HCT116 (cell line): ENCODE results near the gene DNAJC5. TPM values are rescaled to one million over a fixed set of nuclear protein-coding genes. Genes with fewer than 3 reads are reported as not detected.

ENCODE experiments used
- ATAC-seq: fragments of 200-7000 bp; cut with Tn5 transposase; 2 replicates; pipeline ENCODE4 v1.9.1; 2020; ENCODE audit warnings: mild to moderate bottlenecking, moderate library complexity
- BruUV-seq: library from RNA; stranded (reverse); fragments of 400-500 nt; replicated peaks from 2 replicates; lab custom pipeline; 2021; lab: Mats Ljungman, UMichigan
- CTCF ChIA-PET: fragments of 300-600 bp; sonication (Branson Sonifier 250); formaldehyde crosslinking; loops from one replicate; lab custom pipeline; 2021; ENCODE audit warnings: antibody characterized with exemption; lab: Charles Lee
- POLR2A ChIA-PET: fragments of 300-600, 350-600 bp; sonication (Branson Sonifier 250); formaldehyde crosslinking; loops from one replicate; lab custom pipeline; 2021; ENCODE audit warnings: antibody characterized with exemption; lab: Charles Lee
- RAD21 ChIA-PET, 2 experiments: fragments of 300-600 bp; sonication (Branson Sonifier 250); formaldehyde crosslinking; loops; one replicate each; lab custom pipeline; 2023; ENCODE audit warnings: low total read pairs in 2 of 2; ENCODE audit not compliant: uncharacterized antibody in 2 of 2, unreplicated experiment in 2 of 2, low non-redundant PET in 1 of 2; lab: Charles Lee
- DNase-seq: peaks from one replicate; pipeline ENCODE4 v3.0.0-alpha.2; 2010; ENCODE audit warnings: low read depth, low spot score
- H2AFZ ChIP-seq: fragments of 200-600 bp; shearing (Covaris generic), sonication (generic); 2 replicates; pipeline ENCODE4 v1.6.1; 2017; ENCODE audit warnings: low read depth, mixed run types, mixed read lengths, antibody characterized with exemption, low read length; ENCODE audit not compliant: poor library complexity, severe bottlenecking
- H3K27ac ChIP-seq: 2 replicates; pipeline ENCODE4 v1.5.1; 2012; ENCODE audit warnings: low read depth, low read length
- H3K27me3 ChIP-seq: fragments of 200-600 bp; sonication (generic); 2 replicates; pipeline ENCODE4 v1.6.1; 2016; ENCODE audit warnings: mixed run types, low read length, mixed read lengths; ENCODE audit not compliant: insufficient read depth
- H3K36me3 ChIP-seq, 2 experiments: fragments of 200-500 bp in 1 of 2; fragments of 200-600 bp in 1 of 2; sonication (Bioruptor generic) in 1 of 2; sonication (generic) in 1 of 2; 2 replicates each; pipeline versions ENCODE4 v1.5.1 to v1.6.1; 2014 to 2016; ENCODE audit warnings: low read length in 2 of 2, inconsistent platforms in 1 of 2, mixed read lengths in 1 of 2, mixed run types in 1 of 2; ENCODE audit not compliant: insufficient read depth in 2 of 2, control insufficient read depth in 1 of 2
- H3K4me1 ChIP-seq, 2 experiments: fragments of 200-600 bp in 1 of 2; sonication (generic) in 1 of 2; 2 replicates each; pipeline versions ENCODE4 v1.5.1 to v1.6.1; 2012 to 2017; ENCODE audit warnings: low read length in 2 of 2, inconsistent platforms in 1 of 2, mild to moderate bottlenecking in 1 of 2, mixed read lengths in 1 of 2, mixed run types in 1 of 2, moderate library complexity in 1 of 2; ENCODE audit not compliant: insufficient read depth in 2 of 2, control insufficient read depth in 1 of 2
- H3K4me2 ChIP-seq: fragments of 200-600 bp; sonication (generic); 2 replicates; pipeline ENCODE4 v1.6.1; 2017; ENCODE audit warnings: mixed run types, low read length, mixed read lengths
- H3K4me3 ChIP-seq, 2 experiments: fragments of 200-600 bp in 1 of 2; sonication (generic) in 1 of 2; replicated peaks in 1 of 2; 2 replicates each; pipeline ENCODE4 v1.5.1; 2011 to 2016; ENCODE audit warnings: low read length in 2 of 2, control low read depth in 1 of 2, low read depth in 1 of 2, mild to moderate bottlenecking in 1 of 2, mixed read lengths in 1 of 2, mixed run types in 1 of 2
- H3K79me2 ChIP-seq: fragments of 200-600 bp; sonication (generic); 2 replicates; pipeline ENCODE4 v1.6.1; 2017; ENCODE audit warnings: mild to moderate bottlenecking, mixed run types, low read length, moderate library complexity, mixed read lengths; ENCODE audit not compliant: insufficient read depth
- H3K9ac ChIP-seq: fragments of 200-600 bp; sonication (generic); 2 replicates; pipeline ENCODE4 v1.6.1; 2016; ENCODE audit warnings: low read length, mixed read lengths
- H3K9me2 ChIP-seq: fragments of 200-600 bp; sonication (generic), shearing (Covaris generic); 2 replicates; pipeline ENCODE4 v1.6.1; 2017; ENCODE audit warnings: mixed run types, mild to moderate bottlenecking, moderate library complexity; ENCODE audit not compliant: insufficient read depth
- H3K9me3 ChIP-seq, 2 experiments: fragments of 200-500 bp in 1 of 2; fragments of 200-600 bp in 1 of 2; sonication (Bioruptor generic) in 1 of 2; sonication (generic) in 1 of 2; 2 replicates each; pipeline ENCODE4 v1.6.1; 2014 to 2017; ENCODE audit warnings: low read length in 2 of 2, mixed read lengths in 2 of 2, inconsistent platforms in 1 of 2, low read depth in 1 of 2, mild to moderate bottlenecking in 1 of 2, mixed run types in 1 of 2, moderate library complexity in 1 of 2; ENCODE audit not compliant: control insufficient read depth in 1 of 2, insufficient read depth in 1 of 2
- H4K20me1 ChIP-seq: fragments of 200-600 bp; sonication (generic), shearing (Covaris generic); 2 replicates; pipeline ENCODE4 v1.6.1; 2017; ENCODE audit warnings: mixed run types, mild to moderate bottlenecking, moderate library complexity; ENCODE audit not compliant: insufficient read depth
- ATF3 ChIP-seq: IDR thresholded peaks from 2 replicates; pipeline ENCODE4 v1.6.1; 2012
- EGR1 ChIP-seq: IDR thresholded peaks from 2 replicates; pipeline ENCODE4 v1.6.1; 2012; ENCODE audit warnings: low read depth
- ELF1 ChIP-seq: IDR thresholded peaks from 2 replicates; pipeline ENCODE4 v1.6.1; 2012; ENCODE audit warnings: low read depth, borderline replicate concordance
- FOSL1 ChIP-seq: IDR thresholded peaks from 2 replicates; pipeline ENCODE4 v1.6.1; 2012; ENCODE audit warnings: low read depth
- JUND ChIP-seq: IDR thresholded peaks from 2 replicates; pipeline ENCODE4 v1.6.1; 2012
- POLR2A ChIP-seq: IDR thresholded peaks from 2 replicates; pipeline ENCODE4 v1.7.0; 2011; ENCODE audit warnings: borderline replicate concordance; ENCODE audit not compliant: insufficient read depth, insufficient read length; ENCODE audit errors: extremely low read depth
- SIN3A ChIP-seq: IDR thresholded peaks from 2 replicates; pipeline ENCODE4 v1.6.1; 2012; ENCODE audit warnings: low read depth
- TCF7L2 ChIP-seq: IDR thresholded peaks from 2 replicates; pipeline ENCODE4 v1.7.0; 2011; ENCODE audit warnings: borderline replicate concordance, inconsistent platforms; ENCODE audit not compliant: insufficient read depth, insufficient read length; ENCODE audit errors: extremely low read depth
- YY1 ChIP-seq: IDR thresholded peaks from 2 replicates; pipeline ENCODE4 v1.6.1; 2011; ENCODE audit warnings: low read length, low read depth, moderate library complexity, mild to moderate bottlenecking; ENCODE audit not compliant: insufficient replicate concordance; ENCODE audit errors: extremely low read depth
- ZNF274 ChIP-seq: fragments of 200-500 bp; sonication (Bioruptor generic); IDR thresholded peaks from 2 replicates; pipeline ENCODE4 v1.6.1; 2014; ENCODE audit warnings: mild to moderate bottlenecking, low read depth, low read length, inconsistent platforms
- intact Hi-C: fragments of 100-400 bp; cut with micrococcal nuclease; formaldehyde crosslinking; loops from 2 replicates; pipeline ENCODE4 v1.10.0; 2022
- total RNA-seq: library from RNA; stranded (reverse); gene quantifications from one replicate; pipeline ENCODE4 v1.2.1, GENCODE V29; 2021; ENCODE audit not compliant: unreplicated experiment
- TF ChIP-seq, protein P1 (sequence below): IDR thresholded peaks from 2 replicates; pipeline ENCODE4 v1.6.1; 2011; ENCODE audit warnings: mild to moderate bottlenecking, low read length, moderate library complexity; ENCODE audit not compliant: insufficient replicate concordance; ENCODE audit errors: extremely low read depth

DNAJC5 gene
- total RNA-seq, 1 experiment from 2014 or later, result 38.3 TPM

- H3K9me2 ChIP-seq, result no peaks in the 10 kb centered on the region
- no peaks in the 10 kb centered on the region for H3K9me3 ChIP-seq
- TF ChIP-seq ZNF274, result no peak
- TF ChIP-seq TCF7L2, result no peak
- TF ChIP-seq JUND, result no peak
- TF ChIP-seq ELF1, result no peak
- no peak for TF ChIP-seq FOSL1
- TF ChIP-seq EGR1, result no peak
- TF ChIP-seq, protein P1, sequence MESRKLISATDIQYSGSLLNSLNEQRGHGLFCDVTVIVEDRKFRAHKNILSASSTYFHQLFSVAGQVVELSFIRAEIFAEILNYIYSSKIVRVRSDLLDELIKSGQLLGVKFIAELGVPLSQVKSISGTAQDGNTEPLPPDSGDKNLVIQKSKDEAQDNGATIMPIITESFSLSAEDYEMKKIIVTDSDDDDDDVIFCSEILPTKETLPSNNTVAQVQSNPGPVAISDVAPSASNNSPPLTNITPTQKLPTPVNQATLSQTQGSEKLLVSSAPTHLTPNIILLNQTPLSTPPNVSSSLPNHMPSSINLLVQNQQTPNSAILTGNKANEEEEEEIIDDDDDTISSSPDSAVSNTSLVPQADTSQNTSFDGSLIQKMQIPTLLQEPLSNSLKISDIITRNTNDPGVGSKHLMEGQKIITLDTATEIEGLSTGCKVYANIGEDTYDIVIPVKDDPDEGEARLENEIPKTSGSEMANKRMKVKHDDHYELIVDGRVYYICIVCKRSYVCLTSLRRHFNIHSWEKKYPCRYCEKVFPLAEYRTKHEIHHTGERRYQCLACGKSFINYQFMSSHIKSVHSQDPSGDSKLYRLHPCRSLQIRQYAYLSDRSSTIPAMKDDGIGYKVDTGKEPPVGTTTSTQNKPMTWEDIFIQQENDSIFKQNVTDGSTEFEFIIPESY, result no peak
- TF ChIP-seq ATF3, result no peak
- no peak for TF ChIP-seq SIN3A
- TF ChIP-seq YY1, result no peak
- TF ChIP-seq POLR2A, result no peak
- ChIA-PET RAD21 (no interaction called here), POLR2A (interaction anchor here (1.5 kb wide), 1 partner anchor 11 kb away, joined by 6 read pairs; the partner anchor contains the start of gene TPD52L2), CTCF (no interaction called here)
- H3K36me3 ChIP-seq, result no peaks in the 10 kb centered on the region
- H3K4me1 ChIP-seq, result peaks cover 8 to 25% of the 10 kb centered on the region in 2 experiments; a peak in 3 of 4 replicates
- intact Hi-C loops, result no loop called here
- no peak overlapping the region for H2AFZ ChIP-seq
- H4K20me1 ChIP-seq, result no peaks in the 10 kb centered on the region
- H3K9ac ChIP-seq, result no peak overlapping the region
- no peaks in the 10 kb centered on the region for H3K27me3 ChIP-seq
- H3K79me2 ChIP-seq, result no peaks in the 10 kb centered on the region
- no peak overlapping the region for H3K4me2 ChIP-seq
- H3K27ac ChIP-seq, result no peak overlapping the region; the same call in 1 of the 2 replicates
- no peak for ATAC-seq
- no peak overlapping the region for H3K4me3 ChIP-seq
- no TSS peak for BruUV-seq
- DNase-seq, result no peak
These were observed 40.7 kb upstream of the DNAJC5 start for GRCh38 chr20:63854069-63854765.
